Stimulated activated CD8-positive, alpha-beta memory T cell treated with anti-CD3 and anti-CD28 coated beads, Interleukin-7, amount 100 ng/mL, for 4 hours (primary cell): ENCODE results near the gene SNTN.

Source experiments
- DNase-seq, 2 donors: peaks; one replicate each; pipeline ENCODE4 v3.0.0-alpha.2; 2020; ENCODE audit warnings: low read depth in 2 of 2

The SNTN gene

GRCh38 chr3:63674586-63674985 is 22.1 kb downstream of the SNTN start:
- DNase-seq = no peak

- DNase-seq = no peak
Observed at GRCh38 chr3:63679186-63679585, 26.7 kb downstream of the SNTN start.

GRCh38 chr3:63684081-63684480 is 31.6 kb downstream of the SNTN start:
- no peak for DNase-seq

GRCh38 chr3:63685340-63685739 is 32.9 kb downstream of the SNTN start:
- no peak for DNase-seq

GRCh38 chr3:63687278-63688225 is 35.1 kb downstream of the SNTN start:
- no peak for DNase-seq

GRCh38 chr3:63689285-63689684 is 36.8 kb downstream of the SNTN start:
- DNase-seq = no peak

- DNase-seq = no peak
Observed at GRCh38 chr3:63693351-63693750, 40.9 kb downstream of the SNTN start.

GRCh38 chr3:63705092-63705645 is 52.7 kb downstream of the SNTN start:
- no peak for DNase-seq

GRCh38 chr3:63706321-63707085 is 54.0 kb downstream of the SNTN start:
- DNase-seq = no peak

GRCh38 chr3:63707731-63708130 is 55.3 kb downstream of the SNTN start:
- DNase-seq = no peak

GRCh38 chr3:63709576-63709975 is 57.1 kb downstream of the SNTN start:
- no peak for DNase-seq
